SU-DHL-6 (cell line): ENCODE data around the gene C1QB.

ENCODE experiments used
- H2AFZ ChIP-seq: fragments of 200-600 bp; sonication (generic); 2 replicates; pipeline ENCODE4 v1.6.1; 2014; ENCODE audit warnings: low read depth, mild to moderate bottlenecking, moderate library complexity, mixed read lengths, antibody characterized with exemption, low read length; ENCODE audit not compliant: severe bottlenecking
- H3F3A ChIP-seq: fragments of 200-600 bp; shearing (Covaris generic); 2 replicates; pipeline ENCODE4 v1.6.0; 2016; ENCODE audit warnings: antibody characterized with exemption, mild to moderate bottlenecking; ENCODE audit not compliant: insufficient read depth
- H3K27ac ChIP-seq: fragments of 200-600 bp; sonication (generic); 2 replicates; pipeline ENCODE4 v1.5.1; 2016; ENCODE audit warnings: low read depth, mild to moderate bottlenecking, low read length, moderate library complexity, mixed read lengths
- H3K27me3 ChIP-seq: fragments of 200-600 bp; sonication (generic), shearing (Covaris generic); 2 replicates; pipeline ENCODE4 v1.6.0; 2014; ENCODE audit warnings: mild to moderate bottlenecking, low read length
- H3K36me3 ChIP-seq: fragments of 200-600 bp; sonication (generic); 2 replicates; pipeline ENCODE4 v1.6.1; 2014; ENCODE audit warnings: mild to moderate bottlenecking, low read length, mixed read lengths
- H3K4me2 ChIP-seq: fragments of 300-600, 200-600 bp; shearing (Covaris generic), sonication (generic); 2 replicates; pipeline ENCODE4 v1.6.0; 2014; ENCODE audit warnings: low read length, low read depth, mild to moderate bottlenecking; ENCODE audit not compliant: poor library complexity, severe bottlenecking
- H3K4me3 ChIP-seq: fragments of 200-600 bp; sonication (generic); 2 replicates; pipeline ENCODE4 v1.5.1; 2014; ENCODE audit warnings: antibody characterized with exemption, low read length, mild to moderate bottlenecking, mixed read lengths; ENCODE audit not compliant: insufficient read depth, poor library complexity, severe bottlenecking
- H3K79me2 ChIP-seq: fragments of 200-600 bp; sonication (generic); 2 replicates; pipeline ENCODE4 v1.6.1; 2014; ENCODE audit warnings: mild to moderate bottlenecking, low read length, moderate library complexity; ENCODE audit not compliant: insufficient read depth
- H3K9ac ChIP-seq: fragments of 200-600 bp; sonication (generic); 2 replicates; pipeline ENCODE4 v1.7.0; 2014; ENCODE audit warnings: mild to moderate bottlenecking, low read length
- H3K9me2 ChIP-seq: fragments of 200-600 bp; sonication (generic); replicated peaks from 2 replicates; pipeline ENCODE4 v1.6.1; 2014; ENCODE audit warnings: low read length; ENCODE audit not compliant: insufficient read depth
- H3K9me3 ChIP-seq: fragments of 200-600 bp; sonication (generic); 2 replicates; pipeline ENCODE4 v1.6.1; 2014; ENCODE audit warnings: low read length, mixed read lengths; ENCODE audit not compliant: insufficient read depth
- H4K20me1 ChIP-seq: fragments of 200-600 bp; sonication (generic); 2 replicates; pipeline ENCODE4 v1.6.1; 2014; ENCODE audit warnings: low read depth, mild to moderate bottlenecking, antibody characterized with exemption, low read length, moderate library complexity, mixed read lengths
- EZH2phosphoT487 ChIP-seq: fragments of 200-600 bp; sonication (generic), shearing (Covaris generic); conservative IDR thresholded peaks from 2 replicates; pipeline ENCODE4 v1.6.1; 2018; ENCODE audit warnings: mild to moderate bottlenecking, antibody characterized with exemption, low read length, moderate library complexity, mixed read lengths
- TF ChIP-seq, protein P1 (sequence below): fragments of 200-600 bp; sonication (generic); IDR thresholded peaks from one replicate; pipeline ENCODE4 v1.5.1; 2017; ENCODE audit warnings: antibody characterized with exemption, mild to moderate bottlenecking, low read length, moderate library complexity; ENCODE audit not compliant: insufficient read depth, poor library complexity, severe bottlenecking

The C1QB gene

DNA sequence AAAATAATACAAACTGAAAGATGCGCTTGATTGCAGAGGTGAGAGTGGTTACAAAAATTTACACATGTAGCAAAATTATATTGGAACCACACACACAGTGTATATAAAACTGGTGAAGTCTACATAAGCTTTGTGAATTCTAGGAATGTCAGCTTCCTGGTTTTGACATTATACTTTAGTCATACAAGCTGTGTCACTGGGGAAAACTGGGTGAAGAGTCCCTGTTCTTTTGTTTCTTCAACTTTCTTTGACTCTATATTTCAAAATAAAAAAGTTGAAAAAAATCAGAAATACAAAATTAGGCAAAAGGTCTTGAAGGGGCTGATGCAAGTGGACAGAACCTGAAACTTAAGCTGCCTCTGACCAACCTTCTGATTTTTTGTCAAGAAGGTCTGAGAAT lies 6.7 kb upstream of the C1QB start:
- H3K27ac ChIP-seq: no peak overlapping the region
- no peaks in the 10 kb centered on the region for H3F3A ChIP-seq
- no peak overlapping the region for H2AFZ ChIP-seq
- H3K9me2 ChIP-seq: no peaks in the 10 kb centered on the region
- H3K9ac ChIP-seq: no peak overlapping the region
- no peaks in the 10 kb centered on the region for H3K27me3 ChIP-seq
- no peak for TF ChIP-seq EZH2phosphoT487
- TF ChIP-seq, protein P1, sequence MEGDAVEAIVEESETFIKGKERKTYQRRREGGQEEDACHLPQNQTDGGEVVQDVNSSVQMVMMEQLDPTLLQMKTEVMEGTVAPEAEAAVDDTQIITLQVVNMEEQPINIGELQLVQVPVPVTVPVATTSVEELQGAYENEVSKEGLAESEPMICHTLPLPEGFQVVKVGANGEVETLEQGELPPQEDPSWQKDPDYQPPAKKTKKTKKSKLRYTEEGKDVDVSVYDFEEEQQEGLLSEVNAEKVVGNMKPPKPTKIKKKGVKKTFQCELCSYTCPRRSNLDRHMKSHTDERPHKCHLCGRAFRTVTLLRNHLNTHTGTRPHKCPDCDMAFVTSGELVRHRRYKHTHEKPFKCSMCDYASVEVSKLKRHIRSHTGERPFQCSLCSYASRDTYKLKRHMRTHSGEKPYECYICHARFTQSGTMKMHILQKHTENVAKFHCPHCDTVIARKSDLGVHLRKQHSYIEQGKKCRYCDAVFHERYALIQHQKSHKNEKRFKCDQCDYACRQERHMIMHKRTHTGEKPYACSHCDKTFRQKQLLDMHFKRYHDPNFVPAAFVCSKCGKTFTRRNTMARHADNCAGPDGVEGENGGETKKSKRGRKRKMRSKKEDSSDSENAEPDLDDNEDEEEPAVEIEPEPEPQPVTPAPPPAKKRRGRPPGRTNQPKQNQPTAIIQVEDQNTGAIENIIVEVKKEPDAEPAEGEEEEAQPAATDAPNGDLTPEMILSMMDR: no peak
- no peak overlapping the region for H3K4me2 ChIP-seq
- no peaks in the 10 kb centered on the region for H3K36me3 ChIP-seq
- no peak overlapping the region for H3K4me3 ChIP-seq
- no peaks in the 10 kb centered on the region for H3K79me2 ChIP-seq
- no peaks in the 10 kb centered on the region for H3K9me3 ChIP-seq
- no peaks in the 10 kb centered on the region for H4K20me1 ChIP-seq

DNA sequence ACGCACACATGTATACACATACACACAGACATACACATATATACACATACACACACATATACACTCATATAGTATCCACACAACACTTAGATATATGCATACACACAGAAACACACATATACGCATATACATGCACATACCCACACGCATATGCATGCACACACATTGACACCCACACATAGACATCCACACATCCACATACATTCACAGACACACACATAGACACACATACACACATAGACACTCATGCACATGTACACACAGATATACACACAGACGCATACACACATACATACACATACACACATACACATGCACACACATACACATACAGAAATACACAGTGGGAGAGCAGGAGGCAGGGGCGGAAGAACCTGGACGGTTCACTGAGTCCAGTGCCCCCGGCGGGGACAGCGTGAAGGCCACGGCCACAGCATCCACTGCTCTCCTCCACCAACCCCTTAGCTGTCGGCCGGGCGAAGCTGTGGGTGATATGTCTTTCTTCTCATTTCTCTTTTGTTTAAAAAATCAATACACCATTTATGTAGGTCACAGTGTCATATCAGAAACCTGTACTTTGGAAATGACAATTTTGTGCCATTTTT lies 2.8 kb upstream of the C1QB start:
- Histone ChIP-seq H3F3A (no peaks in the 10 kb centered on the region), H3K4me2 (no peak overlapping the region), H3K36me3 (no peaks in the 10 kb centered on the region), H3K4me3 (no peak overlapping the region), H3K9me3 (no peaks in the 10 kb centered on the region), H3K27me3 (no peaks in the 10 kb centered on the region), H3K9ac (no peak overlapping the region), H3K79me2 (no peaks in the 10 kb centered on the region), H3K9me2 (no peaks in the 10 kb centered on the region), H3K27ac (no peak overlapping the region), H2AFZ (no peak overlapping the region), H4K20me1 (no peaks in the 10 kb centered on the region)
- TF ChIP-seq, protein P1: no peak
- TF ChIP-seq EZH2phosphoT487: no peak

DNA sequence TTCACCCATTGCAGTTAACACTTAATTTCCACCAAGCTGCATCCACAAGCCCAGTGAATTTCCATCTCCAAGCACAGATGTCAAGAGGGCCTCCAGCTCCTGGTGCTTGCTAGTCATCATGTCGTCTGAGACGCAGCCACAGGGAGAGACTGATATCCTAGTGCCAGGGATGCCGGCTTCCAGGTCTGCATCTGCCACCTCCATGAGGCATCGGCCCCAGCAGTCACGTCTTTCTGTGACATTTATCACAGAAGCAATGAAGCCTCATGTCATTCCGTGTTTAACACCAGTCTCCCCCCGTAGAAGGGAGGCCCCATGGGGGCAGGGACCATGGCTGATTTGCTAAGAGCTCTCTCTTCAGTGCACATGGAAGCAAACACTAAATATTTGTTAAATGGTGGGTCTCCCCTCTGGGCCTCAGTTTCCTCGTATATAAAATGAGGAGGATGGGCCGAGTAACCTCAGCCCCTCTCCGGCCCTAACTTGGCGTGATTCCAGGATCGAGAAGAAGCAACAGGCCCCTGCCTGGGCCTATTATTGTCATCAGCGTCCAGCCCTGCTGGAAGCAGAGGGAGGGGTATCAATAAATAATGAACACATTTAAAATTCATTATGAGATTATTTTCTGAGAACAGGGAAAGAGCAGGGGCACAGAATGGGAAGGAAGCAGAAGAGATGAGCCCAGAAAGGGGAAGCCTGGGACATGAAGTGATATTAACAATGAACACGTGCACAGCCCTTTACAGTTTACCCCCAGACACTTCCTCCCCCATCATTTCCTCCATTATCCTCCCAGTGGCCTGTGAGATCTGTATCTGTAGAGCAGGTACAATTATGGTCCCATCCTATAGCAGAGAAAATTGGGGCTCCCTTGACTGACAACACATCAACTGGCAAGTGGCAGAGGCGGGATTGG lies 837 bp upstream of the C1QB start:
- H3K4me3 ChIP-seq: no peak overlapping the region
- no peak overlapping the region for H3K27ac ChIP-seq

More for the DNA sequence above, 837 bp upstream of the C1QB start:
- no peaks in the 10 kb centered on the region for H3F3A ChIP-seq
- no peak overlapping the region for H3K4me2 ChIP-seq
- no peaks in the 10 kb centered on the region for H3K27me3 ChIP-seq
- H3K9me2 ChIP-seq: no peaks in the 10 kb centered on the region
- H3K9ac ChIP-seq: no peak overlapping the region
- no peaks in the 10 kb centered on the region for H3K79me2 ChIP-seq
- TF ChIP-seq, protein P1: no peak
- no peak for TF ChIP-seq EZH2phosphoT487
- no peak overlapping the region for H2AFZ ChIP-seq
- no peaks in the 10 kb centered on the region for H4K20me1 ChIP-seq
- H3K36me3 ChIP-seq: no peaks in the 10 kb centered on the region
- H3K9me3 ChIP-seq: no peaks in the 10 kb centered on the region
